ACC112 (cell line): ENCODE data around the gene JPH2.

Source experiments
- H2AFZ ChIP-seq: fragments of 200-600 bp; sonication (generic); one replicate; pipeline ENCODE4 v1.6.0; 2017; ENCODE audit warnings: antibody characterized with exemption, low read length; ENCODE audit not compliant: unreplicated experiment
- H3K27ac ChIP-seq: fragments of 200-600 bp; sonication (generic); 2 replicates; pipeline ENCODE4 v1.5.1; 2014; ENCODE audit warnings: low read depth, mild to moderate bottlenecking, antibody characterized with exemption, low read length, moderate library complexity
- H3K27me3 ChIP-seq: fragments of 200-600 bp; sonication (generic); 2 replicates; pipeline ENCODE4 v1.6.1; 2014; ENCODE audit warnings: mild to moderate bottlenecking, antibody characterized with exemption, low read length, moderate library complexity, mixed read lengths; ENCODE audit not compliant: insufficient read depth
- H3K36me3 ChIP-seq: fragments of 200-600 bp; sonication (generic); 2 replicates; pipeline ENCODE4 v1.6.1; 2016; ENCODE audit warnings: mild to moderate bottlenecking, antibody characterized with exemption, low read length, moderate library complexity, mixed read lengths; ENCODE audit not compliant: insufficient read depth
- H3K4me1 ChIP-seq: fragments of 200-600 bp; sonication (generic); one replicate; pipeline ENCODE4 v1.6.1; 2016; ENCODE audit warnings: low read length, mixed read lengths; ENCODE audit not compliant: insufficient read depth, unreplicated experiment, control insufficient read depth
- H3K4me3 ChIP-seq: fragments of 200-600 bp; sonication (generic); 2 replicates; pipeline ENCODE4 v1.5.1; 2014; ENCODE audit warnings: mild to moderate bottlenecking, low read depth, low read length
- H3K79me2 ChIP-seq: fragments of 200-600 bp; sonication (generic); one replicate; pipeline ENCODE4 v1.6.0; 2016; ENCODE audit warnings: low read length; ENCODE audit not compliant: control insufficient read depth, unreplicated experiment, insufficient read depth

The JPH2 gene

GRCh38 chr20:44222633-44223368 lies 35.8 kb upstream of the JPH2 start:
- H3K4me3 ChIP-seq = no peak overlapping the region
- H3K27me3 ChIP-seq = no peaks in the 10 kb centered on the region
- H3K79me2 ChIP-seq = no peaks in the 10 kb centered on the region
- no peak overlapping the region for H2AFZ ChIP-seq
- no peak overlapping the region for H3K27ac ChIP-seq
- no peaks in the 10 kb centered on the region for H3K36me3 ChIP-seq
- H3K4me1 ChIP-seq = no peaks in the 10 kb centered on the region

- no peaks in the 10 kb centered on the region for H3K27me3 ChIP-seq
- no peak overlapping the region for H2AFZ ChIP-seq
- H3K27ac ChIP-seq = no peak overlapping the region
- H3K79me2 ChIP-seq = no peaks in the 10 kb centered on the region
- no peak overlapping the region for H3K4me3 ChIP-seq
- no peaks in the 10 kb centered on the region for H3K4me1 ChIP-seq
- no peaks in the 10 kb centered on the region for H3K36me3 ChIP-seq
Observed at GRCh38 chr20:44222027-44222426, 35.0 kb upstream of the JPH2 start.

GRCh38 chr20:44221368-44221954 lies 34.5 kb upstream of the JPH2 start:
- Histone ChIP-seq H3K36me3 (no peaks in the 10 kb centered on the region), H3K4me1 (no peaks in the 10 kb centered on the region)

GRCh38 chr20:44219791-44220190 lies 32.8 kb upstream of the JPH2 start:
- no peak overlapping the region for H3K27ac ChIP-seq
- no peak overlapping the region for H3K4me3 ChIP-seq
- H2AFZ ChIP-seq = no peak overlapping the region
- H3K36me3 ChIP-seq = no peaks in the 10 kb centered on the region
- H3K27me3 ChIP-seq = no peaks in the 10 kb centered on the region
- no peaks in the 10 kb centered on the region for H3K79me2 ChIP-seq
- no peaks in the 10 kb centered on the region for H3K4me1 ChIP-seq

More at GRCh38 chr20:44221368-44221954, 34.5 kb upstream of the JPH2 start:
- Histone ChIP-seq H3K4me3 (no peak overlapping the region), H3K27ac (no peak overlapping the region), H2AFZ (no peak overlapping the region), H3K27me3 (no peaks in the 10 kb centered on the region), H3K79me2 (no peaks in the 10 kb centered on the region)

- Histone ChIP-seq H3K36me3 (no peaks in the 10 kb centered on the region), H3K4me3 (no peak overlapping the region), H2AFZ (no peak overlapping the region), H3K79me2 (no peaks in the 10 kb centered on the region), H3K27ac (no peak overlapping the region), H3K27me3 (no peaks in the 10 kb centered on the region), H3K4me1 (no peaks in the 10 kb centered on the region)
Observed at GRCh38 chr20:44219170-44219730, 32.3 kb upstream of the JPH2 start.

- no peak overlapping the region for H2AFZ ChIP-seq
- H3K4me1 ChIP-seq = no peaks in the 10 kb centered on the region
- H3K27ac ChIP-seq = no peak overlapping the region
- H3K27me3 ChIP-seq = no peaks in the 10 kb centered on the region
- no peak overlapping the region for H3K4me3 ChIP-seq
- H3K79me2 ChIP-seq = no peaks in the 10 kb centered on the region
- no peaks in the 10 kb centered on the region for H3K36me3 ChIP-seq
Observed at GRCh38 chr20:44218446-44218845, 31.5 kb upstream of the JPH2 start.

- H3K27ac ChIP-seq = no peak overlapping the region
- no peaks in the 10 kb centered on the region for H3K79me2 ChIP-seq
- H3K4me3 ChIP-seq = no peak overlapping the region
- no peaks in the 10 kb centered on the region for H3K4me1 ChIP-seq
- no peak overlapping the region for H2AFZ ChIP-seq
- no peaks in the 10 kb centered on the region for H3K27me3 ChIP-seq
- no peaks in the 10 kb centered on the region for H3K36me3 ChIP-seq
Observed at GRCh38 chr20:44217342-44218092, 30.5 kb upstream of the JPH2 start.

GRCh38 chr20:44215125-44215524 lies 28.1 kb upstream of the JPH2 start:
- Histone ChIP-seq H3K27me3 (no peaks in the 10 kb centered on the region), H3K79me2 (peaks cover 2% of the 10 kb centered on the region), H3K4me3 (no peak overlapping the region), H3K4me1 (peaks cover 6% of the 10 kb centered on the region), H3K36me3 (no peaks in the 10 kb centered on the region), H2AFZ (no peak overlapping the region), H3K27ac (no peak overlapping the region)

- Histone ChIP-seq H3K27ac (no peak overlapping the region), H3K36me3 (no peaks in the 10 kb centered on the region), H3K27me3 (no peaks in the 10 kb centered on the region), H3K4me3 (no peak overlapping the region), H3K79me2 (peaks cover 25% of the 10 kb centered on the region), H2AFZ (no peak overlapping the region), H3K4me1 (peaks cover 13% of the 10 kb centered on the region)
Observed at GRCh38 chr20:44212792-44213191, 25.8 kb upstream of the JPH2 start.

GRCh38 chr20:44211177-44212039 lies 24.4 kb upstream of the JPH2 start:
- Histone ChIP-seq H3K27me3 (no peaks in the 10 kb centered on the region), H3K36me3 (0 out of 2 replicates have a peak, but pooled peaks cover under 1% of the 10 kb centered on the region), H3K4me3 (peak overlapping the region; percentile 78), H3K27ac (peak overlapping the region; percentile 71), H3K79me2 (peaks cover 38% of the 10 kb centered on the region), H3K4me1 (peaks cover 25% of the 10 kb centered on the region), H2AFZ (no peak overlapping the region)
